IPS-NIHi7 (cell line): ENCODE data around the gene PCDHAC1.
A peak's percentile ranks its signal among the peaks of the same experiment; 100 is the strongest.
"Not testable (repeated sequence)": the region's sequence is repeated elsewhere in the genome, so short reads cannot be mapped to it uniquely, and the experiment has no call there.

Experiments
- DNase-seq: peaks from one replicate; pipeline ENCODE4 v3.0.0; 2012; ENCODE audit warnings: mixed read lengths; ENCODE audit errors: extremely low spot score

Gene PCDHAC1

GRCh38 chr5:140925806-140926442 is at the start of gene PCDHAC1:
Gene PCDHAC1 (plus strand): TSS chr5:140926299. CDS start chr5:140926893, 594 bp downstream.
- peak; percentile 80 for DNase-seq

- DNase-seq: not testable (repeated sequence)
Observed at GRCh38 chr5:140876541-140877261, 49.4 kb upstream of the PCDHAC1 start.

GRCh38 chr5:140877262-140877581 is 48.9 kb upstream of the PCDHAC1 start:
- no peak for DNase-seq

- no peak for DNase-seq
Observed at GRCh38 chr5:140881889-140882590, 44.1 kb upstream of the PCDHAC1 start, which contains the start of gene PCDHA13. Gene PCDHA13 (plus strand): TSS chr5:140882124. CDS start chr5:140882269, 145 bp downstream.

- DNase-seq: peak; percentile 67
Observed at GRCh38 chr5:140882591-140882899, 43.6 kb upstream of the PCDHAC1 start.

GRCh38 chr5:140883373-140883772 is 42.7 kb upstream of the PCDHAC1 start:
- DNase-seq: no peak

GRCh38 chr5:140883927-140884697 is 42.0 kb upstream of the PCDHAC1 start:
- DNase-seq: no peak

GRCh38 chr5:140916325-140916724 is 9.8 kb upstream of the PCDHAC1 start:
- DNase-seq: no peak

- DNase-seq: no peak
Observed at GRCh38 chr5:140923601-140924000, 2.5 kb upstream of the PCDHAC1 start.

GRCh38 chr5:140926443-140927227 is 536 bp downstream of the PCDHAC1 start:
- peak; percentile 92 for DNase-seq

GRCh38 chr5:140927228-140927573 is 1.1 kb downstream of the PCDHAC1 start:
- peak; percentile 40 for DNase-seq

GRCh38 chr5:140934964-140935606 is 9.0 kb downstream of the PCDHAC1 start:
- no peak for DNase-seq

GRCh38 chr5:140946578-140946977 is 20.5 kb downstream of the PCDHAC1 start:
- no peak for DNase-seq

GRCh38 chr5:140951636-140952035 is 25.5 kb downstream of the PCDHAC1 start:
- no peak for DNase-seq

GRCh38 chr5:140953234-140953633 is 27.1 kb downstream of the PCDHAC1 start:
- DNase-seq: peak; percentile 28

- DNase-seq: no peak
Observed at GRCh38 chr5:140962190-140962589, 36.1 kb downstream of the PCDHAC1 start.

GRCh38 chr5:140964356-140964755 is 38.3 kb downstream of the PCDHAC1 start:
- DNase-seq: no peak

- no peak for DNase-seq
Observed at GRCh38 chr5:140965905-140966292, 39.8 kb downstream of the PCDHAC1 start.

- peak; percentile 72 for DNase-seq
Observed at GRCh38 chr5:140966293-140967225, 40.5 kb downstream of the PCDHAC1 start, which contains the start of gene PCDHAC2. Gene PCDHAC2 (plus strand): TSS chr5:140966476. CDS start chr5:140966767, 291 bp downstream.
